GM18526 (cell line): ENCODE data around the gene ZNF628.

Experiments
- POLR2A ChIP-seq: IDR thresholded peaks from 3 replicates; pipeline ENCODE4 v1.6.1; 2011; ENCODE audit not compliant: insufficient read length; ENCODE audit errors: extremely low read depth

The ZNF628 gene

GRCh38 chr19:55473225-55474012 lies 3.0 kb upstream of the ZNF628 start:
- TF ChIP-seq POLR2A = no peak

- no peak for TF ChIP-seq POLR2A
These were observed 1.9 kb upstream of the ZNF628 start for GRCh38 chr19:55474269-55475265.

GRCh38 chr19:55477905-55478304 lies 1.5 kb downstream of the ZNF628 start:
- no peak for TF ChIP-seq POLR2A

GRCh38 chr19:55478364-55478763 lies 1.9 kb downstream of the ZNF628 start:
- no peak for TF ChIP-seq POLR2A

GRCh38 chr19:55479045-55479444 lies 2.6 kb downstream of the ZNF628 start:
- TF ChIP-seq POLR2A = no peak

- no peak for TF ChIP-seq POLR2A
These were observed 3.2 kb downstream of the ZNF628 start for GRCh38 chr19:55479451-55480230.

- no peak for TF ChIP-seq POLR2A
These were observed 4.9 kb downstream of the ZNF628 start for GRCh38 chr19:55481148-55481793.

GRCh38 chr19:55481794-55482155 lies 5.4 kb downstream of the ZNF628 start:
- no peak for TF ChIP-seq POLR2A

GRCh38 chr19:55482156-55482961 lies 5.9 kb downstream of the ZNF628 start:
- no peak for TF ChIP-seq POLR2A

- no peak for TF ChIP-seq POLR2A
These were observed 6.7 kb downstream of the ZNF628 start for GRCh38 chr19:55482967-55483705.

GRCh38 chr19:55483706-55484592 lies 7.5 kb downstream of the ZNF628 start:
- no peak for TF ChIP-seq POLR2A
